Activated effector memory CD4-positive, alpha-beta T cell treated with Interleukin-2 at 50 U/mL for 16 hours (primary cell): ENCODE measurements around the gene POU6F2.

Source experiments
- DNase-seq: peaks from one replicate; pipeline ENCODE4 v3.0.0-alpha.2; 2020

The POU6F2 gene

DNA sequence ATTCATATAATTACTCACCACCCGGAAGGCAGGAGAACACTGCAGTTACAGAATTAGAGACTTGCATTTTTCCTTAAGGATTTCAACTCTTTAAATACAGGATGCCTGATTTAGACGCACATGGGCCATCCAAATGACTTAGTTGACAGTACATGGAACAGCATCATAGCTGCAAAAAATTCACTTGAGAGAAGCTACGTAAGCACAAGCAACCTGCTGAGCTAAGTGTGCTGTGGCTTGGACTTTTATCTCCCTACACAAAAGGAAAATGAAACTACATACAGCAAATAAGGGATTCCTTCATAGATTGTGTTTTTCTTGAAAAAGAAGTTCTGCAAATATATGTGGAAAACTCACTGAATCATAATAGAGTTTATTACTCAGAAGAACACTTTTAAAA, 152.6 kb downstream of the POU6F2 start:
- DNase-seq, result no peak

- no peak for DNase-seq
Observed at GRCh38 chr7:39130857-39131526, 153.3 kb downstream of the POU6F2 start.

DNA sequence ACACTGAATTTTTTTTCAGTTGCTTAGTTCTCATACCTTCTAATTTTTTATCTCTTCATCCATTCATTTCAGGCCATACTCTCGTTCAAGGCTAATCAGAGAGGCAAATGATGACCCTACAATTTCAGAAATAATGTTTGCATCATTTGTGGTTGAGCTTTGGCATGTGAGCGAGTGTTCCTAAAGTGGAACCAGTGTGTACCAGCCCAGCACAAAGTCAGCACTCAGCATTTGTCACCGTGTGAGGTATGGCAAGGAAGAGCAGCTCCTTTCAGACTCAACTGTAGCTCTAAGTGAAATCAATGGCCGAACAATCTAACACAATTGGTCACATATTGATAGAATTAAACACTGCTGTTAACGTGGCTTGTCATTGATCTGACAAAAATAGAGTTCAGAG, 154.6 kb downstream of the POU6F2 start:
- DNase-seq, result no peak

DNA sequence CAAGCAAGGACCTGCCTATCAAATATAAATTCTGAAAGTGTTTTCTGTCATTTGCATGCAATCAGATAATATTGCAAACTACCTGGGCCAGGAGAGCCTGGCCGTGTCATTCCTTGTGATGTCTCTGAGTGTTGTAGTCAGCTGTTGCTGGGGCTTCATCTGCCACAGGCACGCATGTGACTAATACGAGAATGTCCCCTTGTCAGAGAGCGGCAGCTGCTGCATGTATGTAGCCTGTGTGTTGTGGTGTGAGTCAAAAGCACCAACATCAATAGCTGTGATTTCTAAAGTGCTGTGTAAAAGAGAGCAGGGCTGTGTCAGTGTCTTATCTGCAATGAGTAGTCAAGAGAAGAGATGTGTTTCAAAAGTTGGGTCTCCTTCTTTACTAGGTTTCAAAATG, 155.4 kb downstream of the POU6F2 start:
- no peak for DNase-seq

- no peak for DNase-seq
Observed at GRCh38 chr7:39137480-39137879, 159.8 kb downstream of the POU6F2 start.

DNA sequence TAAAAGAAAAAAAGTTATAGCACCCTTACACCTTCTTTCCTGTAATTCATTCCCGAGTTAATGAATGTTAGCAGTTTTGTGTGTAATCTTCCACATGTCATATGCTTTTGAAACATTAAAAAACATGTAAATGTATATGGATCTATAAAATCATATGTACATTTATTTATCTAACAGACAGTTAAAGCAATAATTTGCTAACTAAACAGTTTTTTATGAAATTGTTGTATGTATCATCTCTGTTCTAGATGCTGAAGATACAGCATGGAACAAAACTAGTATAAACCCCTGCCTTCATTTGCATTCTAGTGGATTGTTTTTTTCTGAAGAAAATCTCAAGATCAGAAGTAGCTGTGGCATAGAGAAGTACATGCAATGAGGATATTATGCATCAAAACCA, 165.0 kb downstream of the POU6F2 start:
- DNase-seq, result no peak

- DNase-seq, result no peak
Observed at GRCh38 chr7:39144420-39144819, 166.7 kb downstream of the POU6F2 start.

DNA sequence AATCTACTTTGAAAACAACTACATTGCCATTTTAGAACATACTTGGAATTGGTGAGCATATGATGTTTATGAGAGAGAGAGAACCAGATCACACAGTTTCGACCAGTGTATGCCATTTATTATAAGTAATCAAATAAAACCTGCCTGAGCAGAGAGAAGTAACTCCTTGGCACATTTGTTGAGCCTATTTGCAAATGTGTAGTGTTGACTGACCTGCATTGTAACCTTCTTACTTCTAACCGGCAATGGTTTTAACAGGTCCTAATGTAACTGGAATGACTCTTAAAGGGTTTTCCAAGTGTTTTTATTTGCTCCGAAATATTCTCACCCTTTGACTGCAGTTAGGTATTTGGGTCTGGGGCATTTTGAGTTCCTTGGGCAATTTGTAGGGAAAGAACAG, 167.6 kb downstream of the POU6F2 start:
- DNase-seq, result no peak

DNA sequence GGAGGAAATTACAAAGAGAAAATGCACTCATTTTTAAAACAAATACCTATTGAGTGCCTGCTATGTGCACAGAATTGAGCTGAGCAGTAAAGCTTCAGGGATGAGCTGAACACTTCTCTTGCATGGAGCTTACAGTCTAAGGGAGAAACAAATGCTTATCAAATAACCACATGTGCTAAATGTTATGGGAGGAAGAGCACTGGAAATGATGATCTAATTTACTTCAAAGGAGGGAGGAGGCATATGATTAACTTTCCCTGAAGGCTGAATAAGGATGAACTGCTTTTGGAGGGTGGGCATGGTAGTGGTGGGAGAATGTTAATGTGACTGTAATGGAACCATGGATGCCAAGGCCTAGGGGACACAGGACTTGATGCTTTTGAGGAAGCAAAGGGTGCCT, 168.2 kb downstream of the POU6F2 start:
- no peak for DNase-seq

DNA sequence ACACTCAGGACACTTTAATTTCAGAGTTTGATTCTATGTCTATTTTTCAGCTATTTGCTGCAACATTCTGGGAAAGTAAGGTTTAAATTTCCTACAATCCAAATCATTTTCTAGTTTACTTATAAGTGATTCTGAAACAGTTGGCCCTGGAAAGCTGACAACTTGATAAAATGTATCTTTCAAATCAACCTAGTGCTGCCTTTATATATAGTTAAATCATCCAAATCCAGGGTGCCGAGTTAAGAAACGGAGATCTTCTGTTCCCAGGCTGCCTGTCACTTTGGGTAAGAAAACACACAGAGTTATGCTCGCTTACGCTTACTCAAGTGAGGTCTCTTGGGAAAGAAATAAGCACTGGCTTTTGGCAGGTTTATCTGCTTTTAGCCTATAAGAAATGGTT, 175.0 kb downstream of the POU6F2 start:
- no peak for DNase-seq

DNA sequence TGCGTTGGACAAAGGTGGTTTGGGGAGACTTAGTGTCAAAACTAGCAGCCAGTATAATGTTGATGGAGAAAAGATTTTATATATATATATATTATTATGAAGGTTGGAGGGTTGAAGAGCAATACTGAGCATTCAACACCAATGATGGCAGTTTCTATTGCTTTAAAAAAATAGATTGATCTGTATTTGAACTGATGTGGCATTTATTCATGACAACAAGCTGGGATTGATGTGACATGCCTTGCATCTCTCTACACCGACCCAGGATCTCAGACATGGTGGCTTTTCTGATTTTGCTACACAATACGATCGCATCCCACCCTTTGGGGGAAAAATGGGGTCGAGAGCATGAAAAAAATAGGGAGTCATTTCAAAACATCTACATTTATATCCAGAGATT, 175.4 kb downstream of the POU6F2 start:
- no peak for DNase-seq

DNA sequence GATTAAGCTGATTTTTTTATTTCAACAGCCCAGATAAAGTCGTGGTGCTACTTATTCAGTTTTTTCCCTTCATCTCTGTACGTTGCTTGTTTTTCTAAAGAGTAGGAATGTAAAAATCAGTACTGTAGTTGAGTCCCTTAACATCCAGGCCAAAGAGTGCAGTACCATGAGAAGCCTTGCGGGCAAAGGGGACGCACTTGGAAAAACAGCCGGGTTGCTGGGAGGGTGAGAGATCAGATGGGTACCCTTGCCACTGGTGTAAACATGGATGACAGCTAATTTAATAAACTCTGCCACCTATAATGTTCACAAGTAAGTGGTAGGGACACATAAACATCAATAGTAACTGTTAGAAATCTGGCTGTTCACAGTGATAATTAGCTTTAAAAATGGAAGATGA, 175.9 kb downstream of the POU6F2 start:
- DNase-seq, result no peak

DNA sequence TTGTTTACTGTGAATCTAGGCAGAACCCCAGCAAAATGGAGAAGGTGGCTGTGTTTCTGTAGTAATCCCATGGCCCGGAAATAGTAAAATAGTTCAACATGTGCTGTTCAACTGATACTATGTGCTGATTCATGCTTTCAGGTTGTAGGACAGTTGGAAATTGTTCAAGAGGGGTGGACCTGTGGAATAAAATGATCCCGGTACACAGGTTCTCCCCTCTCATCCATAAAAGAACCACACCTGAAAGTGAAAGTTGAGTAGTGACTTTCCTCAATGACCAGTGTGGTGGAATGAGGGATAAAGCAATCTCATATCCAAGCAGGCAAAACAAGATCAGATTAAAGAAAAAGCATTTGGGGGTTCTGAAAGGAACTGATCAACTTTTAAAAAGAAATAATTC, 177.1 kb downstream of the POU6F2 start:
- no peak for DNase-seq

DNA sequence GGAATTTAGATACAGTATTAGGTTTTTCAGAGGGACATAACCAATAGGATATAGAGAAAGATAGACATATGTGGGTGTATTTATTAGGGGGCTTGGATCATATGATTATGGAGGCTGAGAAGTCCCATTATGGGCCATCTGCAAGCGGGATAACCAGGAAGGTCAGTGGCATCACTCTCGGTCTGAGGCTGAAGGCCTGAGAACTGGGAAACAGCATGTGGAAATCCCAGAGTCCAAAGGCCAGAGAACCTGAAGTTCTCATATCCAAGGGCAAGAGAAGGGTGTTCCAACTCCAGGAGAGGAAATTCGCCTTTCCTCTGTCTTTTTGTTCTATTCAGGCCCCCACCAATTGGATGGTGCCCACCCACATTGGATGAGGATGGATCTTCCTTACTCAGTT, 180.7 kb downstream of the POU6F2 start:
- DNase-seq, result no peak

DNA sequence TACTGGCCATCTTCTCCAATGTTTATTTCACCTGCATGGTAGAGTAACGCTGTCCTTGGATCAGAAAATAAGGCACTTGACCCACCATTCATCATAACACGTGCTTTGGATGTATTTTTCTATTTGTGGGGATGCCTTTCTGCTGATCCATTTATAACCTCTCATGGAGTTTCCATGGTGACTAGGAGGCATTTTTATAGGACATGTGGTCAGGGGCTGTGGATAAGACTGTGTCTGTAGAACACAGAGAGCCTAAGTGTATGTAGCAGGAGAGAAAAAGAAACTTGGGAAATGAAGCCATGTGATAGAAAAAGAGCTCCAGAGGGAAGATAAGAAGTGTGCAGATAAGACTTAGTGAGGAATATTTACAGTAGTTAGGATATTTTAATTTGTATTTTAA, 184.2 kb downstream of the POU6F2 start:
- DNase-seq, result no peak

DNA sequence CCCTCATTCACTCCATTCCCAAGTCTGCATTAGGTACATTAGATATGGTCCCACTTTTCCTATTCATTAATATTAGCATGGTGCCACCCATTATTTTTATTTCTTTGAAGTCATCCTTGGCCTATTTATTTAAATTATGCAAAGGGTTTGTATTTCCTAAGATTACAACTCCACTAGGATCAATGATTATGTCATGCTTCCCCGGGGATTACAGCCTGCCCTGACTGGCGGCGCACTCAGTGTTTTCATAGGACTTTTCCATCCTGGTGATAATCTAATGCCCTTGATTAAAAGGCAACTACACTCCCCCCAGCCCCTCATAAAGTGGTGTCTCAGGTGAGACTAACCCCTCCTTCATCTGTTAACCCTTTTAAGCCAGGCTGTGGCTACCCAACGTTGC, 187.2 kb downstream of the POU6F2 start:
- no peak for DNase-seq

DNA sequence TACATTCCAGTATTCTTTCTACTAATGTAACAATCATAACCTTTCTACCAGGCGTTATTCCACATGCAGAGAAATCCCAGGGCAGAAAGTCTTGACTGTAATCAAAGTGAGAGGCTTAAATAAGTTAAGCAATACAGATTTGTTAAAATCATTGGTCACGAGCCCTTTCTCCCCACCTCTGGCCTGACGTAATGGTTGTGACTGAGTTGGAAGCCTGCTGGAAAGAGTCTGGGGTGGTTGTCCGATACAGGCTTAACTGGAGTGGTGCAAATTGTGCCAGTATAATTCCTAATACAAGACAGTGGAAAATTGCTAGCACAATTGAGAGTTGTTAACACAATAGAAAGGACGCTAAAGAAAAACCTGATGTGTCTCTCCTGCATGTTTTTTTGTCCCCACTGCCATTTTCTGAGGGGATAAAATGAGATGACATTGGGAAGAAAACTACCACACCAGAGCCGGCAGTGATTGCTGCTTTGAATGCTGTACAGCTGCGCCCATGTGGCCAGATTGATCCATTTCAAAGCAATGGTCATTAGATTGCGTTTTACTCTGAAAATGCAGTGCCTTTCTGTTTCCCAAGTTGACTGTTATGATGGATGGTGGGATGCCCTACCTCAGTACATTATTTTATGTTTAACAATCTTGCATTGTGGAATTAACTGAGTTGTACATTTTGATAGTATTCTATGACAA, 190.8 kb downstream of the POU6F2 start:
- no peak for DNase-seq

DNA sequence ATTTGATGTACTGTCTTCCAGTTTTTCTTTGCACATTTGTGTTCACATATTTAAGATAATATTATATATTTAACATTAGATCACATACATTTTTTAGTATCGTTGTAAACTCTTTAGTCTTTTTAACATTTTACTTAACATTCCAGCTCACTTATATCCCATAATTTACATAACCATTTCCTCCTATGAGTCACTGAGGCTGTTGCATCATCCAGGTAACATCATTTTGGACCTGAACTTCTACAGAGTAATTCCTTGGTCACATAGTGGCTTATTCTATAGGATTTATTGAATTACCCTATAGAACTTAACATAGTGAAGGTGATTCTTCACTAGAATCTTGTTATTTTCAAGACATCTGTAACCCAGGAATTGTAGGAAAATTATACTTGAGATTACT, 194.4 kb downstream of the POU6F2 start:
- no peak for DNase-seq

GRCh38 chr7:39181398-39181797, 203.7 kb downstream of the POU6F2 start:
- no peak for DNase-seq

GRCh38 chr7:39183796-39184195, 206.1 kb downstream of the POU6F2 start:
- no peak for DNase-seq

GRCh38 chr7:39184391-39184790, 206.7 kb downstream of the POU6F2 start:
- DNase-seq, result no peak

DNA sequence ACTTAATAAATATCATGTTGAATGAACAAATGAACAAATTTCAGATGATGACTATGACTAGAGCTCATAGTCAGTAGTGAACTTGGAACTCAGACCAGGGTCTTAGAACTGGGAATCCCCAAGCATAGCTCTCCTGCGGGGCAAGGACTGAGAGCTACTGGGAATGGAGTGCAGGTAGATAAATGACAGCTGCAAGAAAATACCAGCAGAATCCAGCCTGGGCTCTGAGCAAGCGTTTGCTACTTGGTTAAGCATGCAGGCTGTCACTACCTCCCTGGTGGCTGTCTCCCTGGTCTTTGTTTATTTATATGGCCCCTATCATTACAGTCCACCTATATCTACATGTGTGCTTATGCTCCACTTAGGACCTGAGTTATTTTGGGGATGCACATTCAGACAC, 208.4 kb downstream of the POU6F2 start:
- DNase-seq, result no peak

GRCh38 chr7:39186671-39187070, 209.0 kb downstream of the POU6F2 start:
- no peak for DNase-seq

- DNase-seq, result no peak
Observed at GRCh38 chr7:39187130-39187529, 209.4 kb downstream of the POU6F2 start.

- no peak for DNase-seq
Observed at GRCh38 chr7:39192476-39192875, 214.8 kb downstream of the POU6F2 start.
